Measurements from ENCODE around the gene SRPK1.

GRCh38 chr6:35948725-35949124 is 27.8 kb upstream of the SRPK1 start:
- no peak for TF ChIP-seq SP1 (IDR thresholded peaks at IDR 0.05; ENCODE audit: low read depth, low read length)
- 0 out of 2 replicates have a peak, but pooled peaks have one; percentile 37 for TF ChIP-seq YY1 (IDR thresholded peaks at IDR 0.05; ENCODE audit: low read depth, low read length)
- TF ChIP-seq BRCA1 (IDR thresholded peaks at IDR 0.05; ENCODE audit: low read depth, low read length): no peak
- TF ChIP-seq EP300 (IDR thresholded peaks at IDR 0.05; ENCODE audit: borderline replicate concordance in 1 of 2, low read depth in 2 of 2, low read length in 2 of 2): no peak
- no peak for TF ChIP-seq POLR2AphosphoS5 (IDR thresholded peaks at IDR 0.05; ENCODE audit: low read depth, low read length)
